ENCODE data around the gene GJD4.
A peak's percentile ranks its signal among the peaks of the same experiment; 100 is the strongest.

Gene GJD4

GRCh38 chr10:35641676-35642034, 36.5 kb downstream of the GJD4 start:
- H3K4me3 ChIP-seq (ENCODE audit: low read depth, low read length): no peak overlapping the region
- DNase-seq (ENCODE audit: low read depth): no peak
- no peak for TF ChIP-seq CTCF (IDR thresholded peaks at IDR 0.05; ENCODE audit: low read depth, low read length)
- TF ChIP-seq MAX (IDR thresholded peaks at IDR 0.05; ENCODE audit: low read depth, low read length): no peak
- no peak for TF ChIP-seq POLR2A (IDR thresholded peaks at IDR 0.05; ENCODE audit: extremely low read depth, insufficient read length)
- no peak for TF ChIP-seq MYC (IDR thresholded peaks at IDR 0.05; ENCODE audit: low read depth, low read length)

- DNase-seq (ENCODE audit: low read depth): peak; percentile 45
- TF ChIP-seq CTCF (IDR thresholded peaks at IDR 0.05; ENCODE audit: low read depth, low read length): no peak
- TF ChIP-seq MAX (IDR thresholded peaks at IDR 0.05; ENCODE audit: low read depth, low read length): no peak
- TF ChIP-seq MYC (IDR thresholded peaks at IDR 0.05; ENCODE audit: low read depth, low read length): no peak
- TF ChIP-seq POLR2A (IDR thresholded peaks at IDR 0.05; ENCODE audit: extremely low read depth, insufficient read length): no peak
- H3K4me3 ChIP-seq (ENCODE audit: low read depth, low read length): no peak within 1 kb of the TSS
These were observed 37.1 kb downstream of the GJD4 start, which contains the start of gene FZD8 for GRCh38 chr10:35642035-35642792. Gene FZD8, minus strand, starts transcription at chr10:35642296. Its CDS starts 867 bp downstream, at chr10:35641429.

DNA sequence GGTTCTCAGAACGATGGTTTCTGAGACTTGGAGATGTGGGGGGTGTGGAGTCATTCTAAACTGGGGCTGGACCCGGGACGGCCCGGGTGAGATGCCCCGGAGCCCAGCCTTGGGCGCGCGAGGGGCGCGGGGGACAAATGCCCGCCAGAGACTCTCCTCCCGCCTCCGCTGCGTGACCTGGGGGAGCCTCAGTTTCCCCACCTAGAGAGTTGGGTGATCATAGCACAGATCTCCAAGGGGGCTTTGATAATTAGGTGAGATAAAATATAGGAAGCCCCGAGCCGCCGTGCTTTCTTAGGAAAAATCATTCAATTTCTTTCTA, 37.6 kb downstream of the GJD4 start:
- DNase-seq (ENCODE audit: low read depth): no peak
- TF ChIP-seq CTCF (IDR thresholded peaks at IDR 0.05; ENCODE audit: low read depth, low read length): no peak
- TF ChIP-seq MYC (IDR thresholded peaks at IDR 0.05; ENCODE audit: low read depth, low read length): no peak
- H3K4me3 ChIP-seq (ENCODE audit: low read depth, low read length): no peak overlapping the region

DNA sequence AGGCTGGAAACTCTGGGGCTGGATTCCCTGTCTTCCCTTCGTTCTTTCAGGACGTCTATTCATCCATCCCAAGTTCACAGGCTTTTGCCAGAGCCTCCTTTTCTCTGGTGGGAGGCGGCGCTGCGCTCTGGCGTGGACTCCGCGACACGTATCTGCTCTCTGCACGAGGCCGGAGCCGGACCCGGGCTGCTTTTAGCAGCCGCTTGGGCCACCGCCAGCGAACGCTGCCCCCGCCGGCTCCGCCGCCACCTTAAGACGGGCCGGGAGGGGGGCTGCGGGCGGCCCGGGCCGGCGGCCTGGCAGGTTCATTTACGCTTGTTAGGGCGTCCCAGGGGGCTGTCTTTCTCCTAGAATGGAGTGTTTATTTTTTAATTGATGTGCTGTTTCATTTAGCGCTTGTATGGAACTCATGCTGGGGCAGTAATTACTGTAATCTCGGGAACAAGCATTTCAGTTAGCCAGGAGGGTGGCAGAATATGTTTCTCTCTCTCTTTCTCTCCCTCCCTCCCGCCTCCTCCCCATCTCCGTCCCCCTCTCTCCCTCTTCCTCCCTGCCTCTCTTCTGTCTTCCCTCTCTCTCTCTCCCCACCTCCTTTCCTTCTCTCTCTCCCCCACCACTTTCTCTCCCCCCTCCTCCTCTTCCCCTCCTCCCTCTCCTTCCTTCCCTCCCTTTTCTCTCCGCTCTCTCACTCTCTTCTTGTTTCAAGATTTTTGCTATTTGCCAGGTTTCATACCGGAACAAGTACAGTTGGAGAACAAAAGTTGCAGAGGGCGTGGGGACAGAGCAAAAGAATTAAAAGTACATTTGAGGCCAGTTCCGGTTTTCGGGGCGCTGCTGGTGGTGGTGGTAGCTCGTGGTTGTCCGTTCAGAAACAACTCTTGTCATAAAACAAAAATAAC, 38.3 kb downstream of the GJD4 start:
- H3K4me3 ChIP-seq (ENCODE audit: low read depth, low read length): no peak overlapping the region
- TF ChIP-seq MAX (IDR thresholded peaks at IDR 0.05; ENCODE audit: low read depth, low read length) (no peak), MYC (IDR thresholded peaks at IDR 0.05; ENCODE audit: low read depth, low read length) (no peak)
- DNase-seq (ENCODE audit: low read depth): peak; percentile 12

DNA sequence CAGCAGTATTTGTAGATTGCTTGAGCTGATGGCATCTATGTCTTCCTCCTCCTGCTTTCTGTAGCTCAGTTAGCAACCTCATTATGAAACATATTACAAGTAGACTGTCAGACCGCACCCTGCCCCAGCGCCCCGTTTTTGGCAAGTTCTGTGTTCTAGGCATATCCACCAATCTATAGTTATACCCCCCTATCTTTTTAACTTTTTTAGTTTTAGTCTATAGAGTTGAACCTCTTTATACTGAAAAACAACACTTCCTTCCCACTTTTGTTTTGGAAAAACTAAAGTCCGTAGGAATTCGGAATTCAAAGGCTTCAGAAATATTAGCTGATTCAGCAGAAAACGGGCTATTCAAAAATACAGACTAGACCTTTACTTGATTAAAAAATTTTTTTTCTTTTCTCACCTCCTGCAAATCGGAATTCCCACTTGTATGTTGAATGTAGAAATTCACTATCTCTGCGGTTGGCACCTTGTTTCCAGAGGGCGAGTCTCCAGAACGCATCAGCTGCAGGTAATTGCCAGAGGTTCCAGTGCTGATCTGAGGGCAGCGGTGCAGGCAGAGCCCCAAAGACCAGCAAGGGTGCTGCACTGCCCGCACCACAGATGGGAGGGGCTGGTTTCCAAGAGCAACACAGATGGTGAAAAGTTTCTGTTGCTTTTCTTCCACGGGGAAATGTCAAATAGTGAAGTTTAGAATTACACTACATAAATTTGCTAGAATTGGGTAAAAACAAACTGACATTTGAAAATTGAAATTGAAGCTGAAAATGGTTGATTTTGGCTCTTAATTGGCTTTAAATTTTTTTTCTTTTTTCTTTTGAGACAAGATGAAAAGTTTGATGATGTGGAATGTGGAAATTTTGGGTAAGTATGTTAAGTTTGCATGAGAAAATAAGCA, 39.2 kb downstream of the GJD4 start:
- DNase-seq (ENCODE audit: low read depth): no peak
- no peak overlapping the region for H3K4me3 ChIP-seq (ENCODE audit: low read depth, low read length)
- TF ChIP-seq CTCF (IDR thresholded peaks at IDR 0.05; ENCODE audit: low read depth, low read length) (no peak), POLR2A (IDR thresholded peaks at IDR 0.05; ENCODE audit: extremely low read depth, insufficient read length) (no peak), MYC (IDR thresholded peaks at IDR 0.05; ENCODE audit: low read depth, low read length) (no peak), MAX (IDR thresholded peaks at IDR 0.05; ENCODE audit: low read depth, low read length) (no peak)
